ENCODE measurements around the gene SPEM3.

DNA sequence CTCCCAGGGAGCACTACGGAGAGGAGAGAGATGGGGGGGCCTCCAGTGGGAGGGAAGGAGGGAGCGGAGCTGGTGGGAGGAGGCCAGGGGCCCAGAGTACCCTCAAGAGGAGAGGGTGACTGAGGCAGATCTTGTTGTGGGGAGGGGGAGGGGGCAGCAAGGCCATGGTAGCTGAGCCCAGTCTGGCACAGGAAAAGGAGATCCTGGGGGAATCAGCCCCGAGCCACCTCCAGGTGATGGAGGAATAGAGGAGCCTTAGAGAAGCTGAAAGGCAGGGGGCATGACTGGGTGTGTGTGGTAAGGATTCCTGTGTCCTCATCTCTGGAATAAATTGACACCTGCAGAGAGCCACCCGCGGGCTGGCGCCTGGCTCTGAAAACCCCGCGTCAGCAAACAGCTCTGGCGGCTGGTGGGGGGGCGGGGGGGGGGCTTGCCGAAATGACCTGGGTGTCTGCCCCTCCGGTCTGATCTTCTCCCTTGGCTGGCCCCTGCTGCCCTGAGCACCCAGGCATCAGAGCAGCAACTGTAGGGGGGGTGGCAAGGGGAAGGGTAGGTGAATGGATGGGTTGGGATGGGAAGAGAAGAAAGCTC lies 22.3 kb upstream of the SPEM3 start:
- TF ChIP-seq CTCF (IDR thresholded peaks at IDR 0.05) = no peak
- TF ChIP-seq POLR2A (IDR thresholded peaks at IDR 0.05) = no peak

Data from ovary (tissue), 3 donors.